Endothelial cell of umbilical vein (primary cell): ENCODE results near the gene ACTN3. TPM values are rescaled to one million over a fixed set of nuclear protein-coding genes. Genes with fewer than 3 reads are reported as not detected.

ENCODE experiments used
- BruUV-seq: library from RNA; stranded (reverse); fragments of 400-500 nt; replicated peaks from 2 replicates; lab custom pipeline; 2021; lab: Mats Ljungman, UMichigan
- CTCF ChIA-PET: fragments of 300-600, 350-600 bp; sonication (Branson Sonifier 250); formaldehyde crosslinking; loops from one replicate; lab custom pipeline; 2021; ENCODE audit warnings: antibody characterized with exemption, inconsistent platforms; lab: Charles Lee
- POLR2A ChIA-PET: fragments of 300-600, 350-600 bp; sonication (Branson Sonifier 250); formaldehyde crosslinking; loops from one replicate; lab custom pipeline; 2021; ENCODE audit warnings: antibody characterized with exemption, inconsistent platforms; lab: Charles Lee
- DNase-seq: peaks from one replicate; pipeline ENCODE4 v3.0.0-alpha.2; 2011; ENCODE audit warnings: low read depth, low spot score
- FAIRE-seq: peaks from 2 replicates; lab custom pipeline; 2011; peaks lifted over from hg19 to GRCh38; lab: Jason Lieb, UNC
- H2AFZ ChIP-seq: 2 replicates; pipeline ENCODE4 v1.6.0; 2012; ENCODE audit warnings: low read depth, low read length, control low read depth, inconsistent platforms
- H3K27ac ChIP-seq: 2 replicates; pipeline ENCODE4 v1.5.1; 2011; ENCODE audit warnings: low read depth, mild to moderate bottlenecking, control low read depth, low read length, moderate library complexity; ENCODE audit not compliant: insufficient read depth
- H3K27me3 ChIP-seq, 2 experiments: 2 replicates each; pipeline versions ENCODE4 v1.6.0 to v1.6.1; 2011; ENCODE audit warnings: low read length in 2 of 2, mixed read lengths in 1 of 2; ENCODE audit not compliant: control insufficient read depth in 2 of 2, insufficient read depth in 2 of 2
- H3K36me3 ChIP-seq, 2 experiments: 2 replicates in 1 of 2; 3 replicates in 1 of 2; pipeline ENCODE4 v1.5.1; 2011; ENCODE audit warnings: low read length in 2 of 2, mild to moderate bottlenecking in 1 of 2, moderate library complexity in 1 of 2; ENCODE audit not compliant: control insufficient read depth in 2 of 2, insufficient read depth in 2 of 2; ENCODE audit errors: extremely low read depth in 1 of 2
- H3K4me1 ChIP-seq: 3 replicates; pipeline ENCODE4 v1.5.1; 2011; ENCODE audit warnings: mild to moderate bottlenecking, low read length; ENCODE audit not compliant: control insufficient read depth, insufficient read depth; ENCODE audit errors: extremely low read depth
- H3K4me2 ChIP-seq: 2 replicates; pipeline ENCODE4 v1.6.1; 2011; ENCODE audit warnings: low read length, control low read depth, mixed read lengths; ENCODE audit not compliant: insufficient read depth
- H3K4me3 ChIP-seq, 3 experiments: fragments of 200-600 bp in 1 of 3; sonication (generic), shearing (Covaris generic) in 1 of 3; replicated peaks in 1 of 3; 2 replicates each; pipeline ENCODE4 v1.5.1; 2011 to 2016; ENCODE audit warnings: control low read depth in 3 of 3, low read length in 3 of 3, mild to moderate bottlenecking in 2 of 3, inconsistent platforms in 1 of 3, low read depth in 1 of 3, moderate library complexity in 1 of 3; ENCODE audit not compliant: insufficient read depth in 1 of 3
- H3K79me2 ChIP-seq: 2 replicates; pipeline ENCODE4 v1.6.0; 2012; ENCODE audit warnings: low read length, inconsistent platforms; ENCODE audit not compliant: control insufficient read depth, insufficient read depth
- H3K9ac ChIP-seq: replicated peaks from 2 replicates; pipeline ENCODE3; 2011; ENCODE audit warnings: low read length, control low read depth; ENCODE audit not compliant: insufficient read depth; ENCODE audit errors: extremely low read depth
- H3K9me1 ChIP-seq: replicated peaks from 3 replicates; pipeline ENCODE4 v1.6.0; 2011; ENCODE audit warnings: mild to moderate bottlenecking, low read length; ENCODE audit not compliant: control insufficient read depth, insufficient read depth; ENCODE audit errors: extremely low read depth
- H3K9me3 ChIP-seq: replicated peaks from 2 replicates; pipeline ENCODE4 v1.5.1; 2012; ENCODE audit warnings: low read length, inconsistent platforms; ENCODE audit not compliant: control insufficient read depth, insufficient read depth
- H4K20me1 ChIP-seq: replicated peaks from 2 replicates; pipeline ENCODE3; 2011; ENCODE audit warnings: mild to moderate bottlenecking, low read length; ENCODE audit not compliant: control insufficient read depth, insufficient read depth; ENCODE audit errors: extremely low read depth
- CTCF ChIP-seq, 2 donors: IDR thresholded peaks; 1 replicate in 1 of 2; 2 replicates in 1 of 2; pipeline ENCODE4 v1.5.1; 2011; ENCODE audit warnings: low read length in 2 of 2, mild to moderate bottlenecking in 2 of 2, moderate library complexity in 2 of 2, control low read depth in 1 of 2, inconsistent platforms in 1 of 2, low read depth in 1 of 2; ENCODE audit not compliant: insufficient read depth in 1 of 2; ENCODE audit errors: extremely low read depth in 1 of 2
- EZH2 ChIP-seq: IDR thresholded peaks from 2 replicates; pipeline ENCODE4 v1.6.1; 2012; ENCODE audit warnings: borderline replicate concordance, low read depth, mild to moderate bottlenecking, moderate library complexity, low read length, inconsistent platforms; ENCODE audit not compliant: severe bottlenecking
- FOS ChIP-seq: IDR thresholded peaks from 2 replicates; pipeline ENCODE4 v1.6.1; 2011; ENCODE audit warnings: mild to moderate bottlenecking, low read length, moderate library complexity, borderline replicate concordance; ENCODE audit not compliant: insufficient read depth
- GATA2 ChIP-seq: IDR thresholded peaks from 2 replicates; pipeline ENCODE4 v1.7.0; 2011; ENCODE audit warnings: low read depth, mild to moderate bottlenecking, moderate library complexity, mixed read lengths, low read length; ENCODE audit not compliant: insufficient read length, insufficient read depth
- JUN ChIP-seq: IDR thresholded peaks from 2 replicates; pipeline ENCODE4 v1.6.1; 2011; ENCODE audit warnings: borderline replicate concordance, low read depth; ENCODE audit not compliant: insufficient read length, insufficient read depth
- MAX ChIP-seq: IDR thresholded peaks from 2 replicates; pipeline ENCODE4 v1.6.1; 2011; ENCODE audit not compliant: insufficient read depth, insufficient read length
- MYC ChIP-seq: IDR thresholded peaks from one replicate; pipeline ENCODE4 v1.6.1; 2011; ENCODE audit warnings: mild to moderate bottlenecking, low read depth, low read length
- POLR2A ChIP-seq: IDR thresholded peaks from 2 replicates; pipeline ENCODE4 v1.6.1; 2012; ENCODE audit warnings: low read depth, mild to moderate bottlenecking, control low read depth, low read length
- POLR2AphosphoS5 ChIP-seq: IDR thresholded peaks from 2 replicates; pipeline ENCODE4 v1.6.1; 2012; ENCODE audit warnings: low read depth, mild to moderate bottlenecking, control low read depth, low read length, moderate library complexity; ENCODE audit not compliant: insufficient read depth
- dilution Hi-C: fragments of 300-500 bp; cut with MboI; formaldehyde crosslinking; loops from one replicate; pipeline ENCODE4 v1.15.0; 2019; ENCODE audit warnings: low sequenced_read_pairs; ENCODE audit not compliant: extremely low pct_ligation_motif_present
- intact Hi-C: fragments of 100-400 bp; cut with micrococcal nuclease; formaldehyde crosslinking; loops from one replicate; pipeline ENCODE4 v1.10.0; 2022
- polyA plus RNA-seq, 4 experiments: library from polyadenylated mRNA; depleted of rRNA in 3 of 4; stranded (reverse) in 3 of 4; unstranded in 1 of 4; fragments of >200 nt; gene quantifications; 2 replicates each; pipeline versions ENCODE4 v1.2.1 to v1.2.3, GENCODE V29; 2011 to 2012; ENCODE audit warnings: missing spikeins in 1 of 4
- total RNA-seq: library from RNA; stranded (reverse); gene quantifications from 2 replicates; pipeline ENCODE4 v1.2.3, GENCODE V29; 2021

The ACTN3 gene
- total and polyA plus RNA-seq, 2 donors (not counting 3 experiments of a cell fraction or from before 2014, with no cell fraction given) = 0.17 to 0.18 TPM

- no peaks in the 10 kb centered on the region for H3K36me3 ChIP-seq
- no peaks in the 10 kb centered on the region for H3K4me1 ChIP-seq
- H3K9ac ChIP-seq = no peak overlapping the region
- CTCF ChIA-PET = interaction anchor here (1.2 to 1.4 kb wide), 2 partner anchors 8 to 118 kb away, joined by 4 to 7 read pairs; partner anchors contain the start of gene CTSF
- H3K4me3 ChIP-seq = no peak overlapping the region
- H3K27ac ChIP-seq = no peak overlapping the region
- DNase-seq (no peak), FAIRE-seq (no peak)
- TF ChIP-seq FOS (no peak), POLR2AphosphoS5 (no peak), JUN (no peak), GATA2 (no peak), MAX (no peak), POLR2A (no peak), EZH2 (no peak), CTCF (IDR thresholded peaks at IDR 0.05; ENCODE audit: extremely low read depth in 1 of 2, insufficient read depth in 1 of 2, low read depth in 1 of 2, low read length in 2 of 2) (no peak), MYC (no peak)
- no peaks in the 10 kb centered on the region for H3K9me3 ChIP-seq
- H3K9me1 ChIP-seq = no peaks in the 10 kb centered on the region
- no peak overlapping the region for H2AFZ ChIP-seq
- intact Hi-C loops (no loop called here), dilution Hi-C loops (no loop called here)
- BruUV-seq = no TSS peak
- no peak overlapping the region for H3K4me2 ChIP-seq
- POLR2A ChIA-PET = interaction anchor here (0.7 kb wide), 1 partner anchor 14 kb away, joined by 4 read pairs; the partner anchor contains the start of gene ZDHHC24
- H3K27me3 ChIP-seq = peaks cover 5 to 6% of the 10 kb centered on the region in 2 experiments
- H4K20me1 ChIP-seq = no peaks in the 10 kb centered on the region
- H3K79me2 ChIP-seq = no peaks in the 10 kb centered on the region
These were observed 13.4 kb downstream of the ACTN3 start for GRCh38 chr11:66559866-66560676.
